ENCODE measurements around the gene CTDSPL.
"Not testable (repeated sequence)": the region's sequence is repeated elsewhere in the genome, so short reads cannot be mapped to it uniquely, and the experiment has no call there.

CTDSPL gene

GRCh38 chr3:38020342-38020726 is 158.7 kb downstream of the CTDSPL start:
- no peak overlapping the region for H3K27ac ChIP-seq
- H3K4me3 ChIP-seq, result no peak overlapping the region

GRCh38 chr3:38021196-38021595 is 159.5 kb downstream of the CTDSPL start:
- peak overlapping the region in 3 of 21 experiments; percentile 3 to 39 (median 14) for H3K27ac ChIP-seq
- H3K4me3 ChIP-seq, result no peak overlapping the region

GRCh38 chr3:38022301-38022700 is 160.6 kb downstream of the CTDSPL start:
- Histone ChIP-seq H3K4me3 (no peak overlapping the region), H3K27ac (peak overlapping the region in 6 of 21 experiments; percentile 14 to 54 (median 33))

GRCh38 chr3:38022896-38023709 is 161.4 kb downstream of the CTDSPL start:
- peak overlapping the region in 2 of 7 experiments; percentile 58 to 68 for H3K4me3 ChIP-seq
- H3K27ac ChIP-seq, result peak overlapping the region in 11 of 21 experiments; percentile 17 to 96 (median 89)

GRCh38 chr3:38026856-38027255 is 165.2 kb downstream of the CTDSPL start:
- peak overlapping the region in 3 of 21 experiments; percentile 5 to 95 (median 50) for H3K27ac ChIP-seq

GRCh38 chr3:38027466-38028465 is 166.1 kb downstream of the CTDSPL start:
- Histone ChIP-seq H3K27ac (peak overlapping the region in 10 of 21 experiments; percentile 39 to 86 (median 77)), H3K4me3 (peak overlapping the region in 1 of 7 experiments; percentile 49)

More at GRCh38 chr3:38026856-38027255, 165.2 kb downstream of the CTDSPL start:
- no peak overlapping the region for H3K4me3 ChIP-seq

GRCh38 chr3:38028621-38029361 is 167.1 kb downstream of the CTDSPL start:
- Histone ChIP-seq H3K4me3 (peak overlapping the region; percentile 49 to 70 (median 57)), H3K27ac (peak overlapping the region in 20 of 21 experiments; percentile 38 to 93 (median 77))

- Histone ChIP-seq H3K27ac (peak within 1 kb of the TSS; percentile 38 to 93 (median 76)), H3K4me3 (peak within 1 kb of the TSS; percentile 49 to 70 (median 57))
Observed at GRCh38 chr3:38029400-38030125, 167.9 kb downstream of the CTDSPL start, which contains the start of gene PLCD1. Gene PLCD1, minus strand, starts transcription at chr3:38029642. Its CDS starts 103 bp downstream, at chr3:38029539.

- peak overlapping the region; percentile 49 to 70 (median 57) for H3K4me3 ChIP-seq
- H3K27ac ChIP-seq, result peak overlapping the region; percentile 38 to 93 (median 76)
Observed at GRCh38 chr3:38030126-38031021, 168.7 kb downstream of the CTDSPL start.

GRCh38 chr3:38031022-38031994 is 169.6 kb downstream of the CTDSPL start:
- no peak overlapping the region for H3K4me3 ChIP-seq
- H3K27ac ChIP-seq, result peak overlapping the region in 19 of 21 experiments; percentile 53 to 93 (median 78)

GRCh38 chr3:38032328-38032865 is 170.7 kb downstream of the CTDSPL start:
- no peak overlapping the region for H3K4me3 ChIP-seq
- H3K27ac ChIP-seq, result peak overlapping the region in 4 of 21 experiments; percentile 76 to 93 (median 84)

GRCh38 chr3:38033586-38033985 is 171.9 kb downstream of the CTDSPL start:
- not testable (repeated sequence) for H3K27ac ChIP-seq, H3K4me3 ChIP-seq

All from skin epidermis (tissue), 12 donors.